ENCODE results near the gene HSPA1A. TPM values are rescaled to one million over a fixed set of nuclear protein-coding genes. Genes with fewer than 3 reads are reported as not detected.

HSPA1A gene
- total RNA-seq, 1 donor from 2014 or later = 67.0 TPM

DNA sequence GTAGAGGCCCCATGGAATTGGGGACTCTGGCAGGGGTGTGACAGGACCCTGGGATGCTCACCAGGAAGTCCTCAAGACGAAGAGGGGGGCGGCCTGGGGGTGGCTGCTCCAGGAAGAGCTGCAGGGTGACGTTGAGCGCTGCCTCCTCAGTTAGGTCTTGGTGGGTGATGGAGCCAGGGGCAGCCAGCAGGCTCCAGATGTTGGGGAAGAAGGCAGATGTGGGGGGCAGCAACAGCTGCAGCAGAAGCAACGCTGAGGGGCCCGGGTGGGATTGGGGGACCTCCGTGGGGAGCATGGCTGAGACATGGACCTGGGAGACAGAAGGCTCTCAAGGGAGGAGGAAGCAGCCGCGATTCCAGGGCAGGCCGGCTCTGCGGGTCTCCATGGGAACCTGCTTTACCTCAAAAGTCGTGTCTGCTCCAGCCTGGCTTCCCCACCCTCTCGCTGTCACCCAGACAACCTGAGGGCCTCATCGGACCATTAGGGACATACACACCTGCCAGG, 38.8 kb upstream of the HSPA1A start:
- Histone ChIP-seq H3K27me3 (ENCODE audit: control insufficient read depth, insufficient read depth, low read length) (no peaks in the 10 kb centered on the region), H3K4me3 (ENCODE audit: low read depth, low read length) (peak overlapping the region; percentile 8), H3K36me3 (ENCODE audit: control insufficient read depth, insufficient read depth, low read length) (peaks cover 2% of the 10 kb centered on the region)
- TF ChIP-seq, protein P1, sequence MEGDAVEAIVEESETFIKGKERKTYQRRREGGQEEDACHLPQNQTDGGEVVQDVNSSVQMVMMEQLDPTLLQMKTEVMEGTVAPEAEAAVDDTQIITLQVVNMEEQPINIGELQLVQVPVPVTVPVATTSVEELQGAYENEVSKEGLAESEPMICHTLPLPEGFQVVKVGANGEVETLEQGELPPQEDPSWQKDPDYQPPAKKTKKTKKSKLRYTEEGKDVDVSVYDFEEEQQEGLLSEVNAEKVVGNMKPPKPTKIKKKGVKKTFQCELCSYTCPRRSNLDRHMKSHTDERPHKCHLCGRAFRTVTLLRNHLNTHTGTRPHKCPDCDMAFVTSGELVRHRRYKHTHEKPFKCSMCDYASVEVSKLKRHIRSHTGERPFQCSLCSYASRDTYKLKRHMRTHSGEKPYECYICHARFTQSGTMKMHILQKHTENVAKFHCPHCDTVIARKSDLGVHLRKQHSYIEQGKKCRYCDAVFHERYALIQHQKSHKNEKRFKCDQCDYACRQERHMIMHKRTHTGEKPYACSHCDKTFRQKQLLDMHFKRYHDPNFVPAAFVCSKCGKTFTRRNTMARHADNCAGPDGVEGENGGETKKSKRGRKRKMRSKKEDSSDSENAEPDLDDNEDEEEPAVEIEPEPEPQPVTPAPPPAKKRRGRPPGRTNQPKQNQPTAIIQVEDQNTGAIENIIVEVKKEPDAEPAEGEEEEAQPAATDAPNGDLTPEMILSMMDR (IDR thresholded peaks at IDR 0.05; ENCODE audit: insufficient read depth, low read length, poor library complexity, severe bottlenecking) = no peak
- no peak for DNase-seq (ENCODE audit: low read depth)

DNA sequence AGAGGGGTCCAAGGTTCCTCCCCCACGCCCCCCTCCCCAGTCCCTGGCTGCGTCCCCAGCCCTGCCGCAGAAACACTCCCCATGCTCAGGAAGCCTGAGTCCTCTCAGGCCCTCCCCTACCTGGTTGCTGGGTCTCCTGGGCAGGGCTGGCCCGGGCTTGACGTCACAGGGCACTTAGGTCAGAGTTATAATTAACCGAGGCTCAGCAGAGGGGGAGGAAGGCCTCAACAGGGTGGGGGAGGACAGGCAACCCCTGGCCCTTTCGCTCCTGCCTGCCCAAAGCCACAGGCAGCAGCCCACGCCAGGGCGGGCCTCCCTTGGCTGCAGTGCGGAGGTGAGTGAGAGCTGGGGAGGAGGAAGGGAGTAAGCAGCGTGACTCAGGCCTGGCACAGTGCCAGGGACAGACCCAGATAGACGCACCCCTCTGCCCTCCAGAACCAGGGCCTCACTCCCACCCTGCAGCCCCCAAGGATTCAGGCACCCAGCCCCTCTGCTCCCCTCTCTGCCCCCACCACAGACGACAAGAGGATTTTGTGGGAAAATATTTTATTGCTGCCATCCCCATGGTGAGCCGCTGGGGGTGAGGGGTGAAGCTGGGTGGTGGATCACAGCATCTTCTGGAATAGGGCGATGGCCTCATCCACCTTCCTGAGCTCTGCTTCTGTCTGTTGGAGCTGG, 38.2 kb upstream of the HSPA1A start, which contains the start of gene VWA7:
Gene VWA7 (minus strand): TSS at position 340 of the 678 bp plus-strand sequence. CDS start 549 bp downstream, outside the sequence.
- peak; percentile 82 for DNase-seq (ENCODE audit: low read depth)
- Histone ChIP-seq H3K27me3 (ENCODE audit: control insufficient read depth, insufficient read depth, low read length) (no peaks in the 10 kb centered on the region), H3K4me3 (ENCODE audit: low read depth, low read length) (peak within 1 kb of the TSS; percentile 8), H3K36me3 (ENCODE audit: control insufficient read depth, insufficient read depth, low read length) (peaks cover 6% of the 10 kb centered on the region)
- TF ChIP-seq, protein P1 (IDR thresholded peaks at IDR 0.05; ENCODE audit: insufficient read depth, low read length, poor library complexity, severe bottlenecking) = no peak

DNA sequence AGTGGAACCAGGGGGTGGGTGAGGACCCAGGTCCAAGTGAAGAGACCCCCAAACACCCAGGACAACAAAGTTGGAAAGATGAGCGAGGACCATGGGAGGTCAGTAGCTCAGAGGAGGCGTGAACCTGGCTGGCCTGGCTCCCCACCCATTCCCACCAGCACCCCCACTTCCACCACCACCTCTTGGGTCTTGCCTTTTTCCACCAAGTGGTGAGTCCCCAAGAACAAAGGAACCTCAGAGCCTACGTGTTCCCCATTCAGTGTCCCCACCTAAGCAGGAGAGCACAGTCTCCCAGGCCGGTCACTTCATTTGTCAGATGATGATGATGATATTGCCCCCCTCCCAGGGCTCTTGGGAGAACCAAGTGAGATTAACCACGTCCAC, 37.7 kb upstream of the HSPA1A start:
- no peak for DNase-seq (ENCODE audit: low read depth)
- Histone ChIP-seq H3K36me3 (ENCODE audit: control insufficient read depth, insufficient read depth, low read length) (peaks cover 9% of the 10 kb centered on the region), H3K4me3 (ENCODE audit: low read depth, low read length) (no peak overlapping the region), H3K27me3 (ENCODE audit: control insufficient read depth, insufficient read depth, low read length) (no peaks in the 10 kb centered on the region)
- TF ChIP-seq, protein P1 (IDR thresholded peaks at IDR 0.05; ENCODE audit: insufficient read depth, low read length, poor library complexity, severe bottlenecking) = no peak

DNA sequence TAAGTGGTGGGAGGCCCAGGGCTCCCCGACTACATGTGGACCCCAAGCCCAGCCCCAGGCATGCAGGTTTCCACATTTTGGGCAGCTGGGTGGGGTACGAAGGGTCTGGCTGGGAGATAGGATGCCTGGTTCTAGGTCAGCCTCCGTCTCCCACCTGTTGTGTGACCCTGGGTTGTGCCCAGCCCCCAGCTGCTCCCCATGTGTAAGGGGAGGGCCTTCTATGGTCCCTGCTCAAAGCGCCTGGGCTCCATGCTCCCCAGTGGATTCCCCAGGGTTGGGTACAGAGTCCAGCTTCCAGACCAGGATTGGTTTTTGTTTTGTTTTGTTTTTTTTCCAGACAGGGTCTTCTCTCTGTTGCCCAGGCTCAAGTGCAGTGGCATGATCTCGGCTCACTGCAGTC, 37.1 kb upstream of the HSPA1A start:
- no peak overlapping the region for H3K4me3 ChIP-seq (ENCODE audit: low read depth, low read length)
- TF ChIP-seq, protein P1 (IDR thresholded peaks at IDR 0.05; ENCODE audit: insufficient read depth, low read length, poor library complexity, severe bottlenecking) = no peak
- no peaks in the 10 kb centered on the region for H3K27me3 ChIP-seq (ENCODE audit: control insufficient read depth, insufficient read depth, low read length)
- peaks cover 9% of the 10 kb centered on the region for H3K36me3 ChIP-seq (ENCODE audit: control insufficient read depth, insufficient read depth, low read length)
- no peak for DNase-seq (ENCODE audit: low read depth)

DNA sequence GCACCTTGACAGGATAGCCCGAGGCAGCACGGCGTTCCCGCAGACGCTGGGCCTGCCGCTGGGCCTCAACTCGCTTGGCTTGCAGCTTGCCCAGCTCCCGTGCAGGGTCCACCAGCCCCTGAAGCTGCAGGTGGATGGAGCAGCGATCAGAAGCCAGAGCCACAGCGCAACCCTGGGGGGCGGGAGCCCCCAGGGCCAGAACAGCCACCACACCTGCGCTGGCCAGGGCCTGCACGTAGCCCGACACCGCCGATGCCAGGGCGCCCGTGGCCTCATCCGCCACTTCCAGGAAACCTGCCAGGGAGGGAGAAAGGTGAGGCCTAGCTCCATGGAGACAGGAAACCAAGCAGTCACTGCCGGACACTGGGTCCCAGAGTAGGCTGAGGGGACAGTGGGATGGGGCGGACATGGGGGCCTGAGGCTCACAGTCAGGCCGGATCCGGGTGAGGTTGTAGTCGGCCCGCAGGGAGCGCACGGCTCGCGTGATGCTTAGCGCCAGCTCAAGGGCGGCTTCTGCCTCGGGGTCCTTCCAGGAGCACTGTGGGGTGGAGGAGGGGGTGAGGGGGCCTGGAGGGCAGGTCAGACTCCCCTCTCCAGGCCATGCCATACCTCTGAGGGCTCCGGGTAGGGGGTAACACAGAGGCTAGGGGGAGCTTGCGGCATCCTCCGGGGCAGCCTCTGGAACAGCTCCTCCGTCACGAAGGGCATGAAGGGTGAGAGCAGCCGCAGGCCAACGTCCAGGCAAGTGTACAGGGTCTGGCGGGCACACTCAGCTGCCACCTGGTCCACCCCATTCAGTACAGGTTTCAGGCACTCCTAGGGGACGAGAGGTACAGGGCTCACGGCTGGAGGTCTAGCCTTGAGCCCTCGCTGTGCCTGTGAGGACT, 36.1 kb upstream of the HSPA1A start:
- DNase-seq (ENCODE audit: low read depth) = no peak
- H3K36me3 ChIP-seq (ENCODE audit: control insufficient read depth, insufficient read depth, low read length) = peaks cover 9% of the 10 kb centered on the region
- no peaks in the 10 kb centered on the region for H3K27me3 ChIP-seq (ENCODE audit: control insufficient read depth, insufficient read depth, low read length)

More for the DNA sequence above, 36.1 kb upstream of the HSPA1A start:
- no peak overlapping the region for H3K4me3 ChIP-seq (ENCODE audit: low read depth, low read length)
- TF ChIP-seq, protein P1 (IDR thresholded peaks at IDR 0.05; ENCODE audit: insufficient read depth, low read length, poor library complexity, severe bottlenecking) = no peak
